HG03378 (cell line): ENCODE results near the gene UNC5C.

Experiments used
- ATAC-seq: cut with Tn5 transposase; IDR thresholded peaks from one replicate; pipeline ENCODE4 v1.9.1; 2021; ENCODE audit warnings: mild to moderate bottlenecking, moderate library complexity; ENCODE audit not compliant: unreplicated experiment

The UNC5C gene

GRCh38 chr4:95548738-95549245, at the start of gene UNC5C:
UNC5C (minus strand) TSS chr4:95548973.
- ATAC-seq = no peak

GRCh38 chr4:95596676-95597075, 47.9 kb upstream of the UNC5C start:
- no peak for ATAC-seq

GRCh38 chr4:95594629-95595028, 45.9 kb upstream of the UNC5C start:
- no peak for ATAC-seq

GRCh38 chr4:95594013-95594412, 45.2 kb upstream of the UNC5C start:
- ATAC-seq = no peak

GRCh38 chr4:95591278-95591677, 42.5 kb upstream of the UNC5C start:
- ATAC-seq = no peak

GRCh38 chr4:95590615-95591014, 41.8 kb upstream of the UNC5C start:
- ATAC-seq = no peak

- ATAC-seq = no peak
Observed at GRCh38 chr4:95585016-95585695, 36.4 kb upstream of the UNC5C start.

- ATAC-seq = no peak
Observed at GRCh38 chr4:95580226-95580625, 31.5 kb upstream of the UNC5C start.

- no peak for ATAC-seq
Observed at GRCh38 chr4:95572304-95572991, 23.7 kb upstream of the UNC5C start.

GRCh38 chr4:95571577-95571976, 22.8 kb upstream of the UNC5C start:
- no peak for ATAC-seq

GRCh38 chr4:95563638-95564337, 15.0 kb upstream of the UNC5C start:
- ATAC-seq = no peak

- ATAC-seq = no peak
Observed at GRCh38 chr4:95560774-95561173, 12.0 kb upstream of the UNC5C start.

- no peak for ATAC-seq
Observed at GRCh38 chr4:95556207-95556859, 7.6 kb upstream of the UNC5C start.

GRCh38 chr4:95552942-95553550, 4.3 kb upstream of the UNC5C start:
- no peak for ATAC-seq

GRCh38 chr4:95551653-95552052, 2.9 kb upstream of the UNC5C start:
- no peak for ATAC-seq

- no peak for ATAC-seq
Observed at GRCh38 chr4:95550115-95550987, 1.6 kb upstream of the UNC5C start.

GRCh38 chr4:95549246-95550114, 707 bp upstream of the UNC5C start:
- ATAC-seq = peak; percentile 97

GRCh38 chr4:95547715-95548471, 880 bp downstream of the UNC5C start:
- ATAC-seq = no peak
